Breast epithelium (tissue), 4 donors: ENCODE data around the gene TNFRSF18. TPM values are rescaled to one million over a fixed set of nuclear protein-coding genes. Genes with fewer than 3 reads are reported as not detected.
A peak's percentile ranks its signal among the peaks of the same experiment; 100 is the strongest.

Experiments
- DNase-seq, 2 donors: peaks; one replicate each; pipeline ENCODE4 v3.0.0-alpha.2; 2019; ENCODE audit warnings: low spot score in 2 of 2
- H3K27ac ChIP-seq, 2 donors: fragments of 200-600 bp; sonication (generic) in 1 of 2; one replicate each; pipeline ENCODE4 v1.5.1; 2016 to 2019; ENCODE audit warnings: mild to moderate bottlenecking in 1 of 2
- H3K27me3 ChIP-seq, 2 donors: fragments of 200-600 bp; sonication (generic) in 1 of 2; one replicate each; pipeline versions ENCODE4 v1.5.1 to v1.6.0; 2017 to 2019; ENCODE audit warnings: control low read depth in 1 of 2, mild to moderate bottlenecking in 1 of 2
- H3K36me3 ChIP-seq: fragments of 200-600 bp; one replicate; pipeline ENCODE4 v1.5.1; 2019
- H3K4me1 ChIP-seq, 2 donors: fragments of 200-600 bp; sonication (generic); one replicate each; pipeline ENCODE4 v1.5.1; 2016 to 2019; ENCODE audit warnings: control low read depth in 1 of 2
- H3K4me3 ChIP-seq, 3 donors: fragments of 200-600 bp; sonication (generic); 1 replicate in 2 of 3; 2 replicates in 1 of 3; pipeline ENCODE4 v1.5.1; 2016 to 2019; ENCODE audit warnings: mild to moderate bottlenecking in 3 of 3, moderate library complexity in 2 of 3
- H3K9me3 ChIP-seq, 2 donors: fragments of 200-600 bp; sonication (generic) in 1 of 2; one replicate each; pipeline ENCODE4 v1.5.1; 2016 to 2019; ENCODE audit warnings: control low read depth in 1 of 2
- POLR2A ChIP-seq: fragments of 450-650 bp; IDR thresholded peaks from one replicate; pipeline ENCODE4 v1.6.1; 2016; ENCODE audit warnings: antibody characterized with exemption, mild to moderate bottlenecking, moderate library complexity
- POLR2AphosphoS5 ChIP-seq, 3 donors: sonication (generic); formaldehyde crosslinking; IDR thresholded peaks; one replicate each; pipeline ENCODE4 v1.6.1; 2017; ENCODE audit warnings: antibody characterized with exemption in 3 of 3
- intact Hi-C: fragments of 100-400 bp; cut with DNase I; formaldehyde crosslinking; loops from one replicate; pipeline ENCODE4 v1.15.1; 2023; ENCODE audit warnings: low total_unique reads
- total RNA-seq, 3 donors: library from RNA; depleted of rRNA; stranded (reverse); fragments of >200 nt; gene quantifications; one replicate each; pipeline ENCODE4 v1.1.0, GENCODE V29; 2016
- TF ChIP-seq, protein P1 (sequence below), 3 donors: fragments of 450-650 bp; IDR thresholded peaks; one replicate each; pipeline ENCODE4 v1.5.1; 2016 to 2017; ENCODE audit warnings: antibody characterized with exemption in 3 of 3, mild to moderate bottlenecking in 3 of 3, moderate library complexity in 3 of 3

The TNFRSF18 gene
- total RNA-seq, 3 donors from 2014 or later = 1.9 to 5.9 TPM; not detected in 1

DNA sequence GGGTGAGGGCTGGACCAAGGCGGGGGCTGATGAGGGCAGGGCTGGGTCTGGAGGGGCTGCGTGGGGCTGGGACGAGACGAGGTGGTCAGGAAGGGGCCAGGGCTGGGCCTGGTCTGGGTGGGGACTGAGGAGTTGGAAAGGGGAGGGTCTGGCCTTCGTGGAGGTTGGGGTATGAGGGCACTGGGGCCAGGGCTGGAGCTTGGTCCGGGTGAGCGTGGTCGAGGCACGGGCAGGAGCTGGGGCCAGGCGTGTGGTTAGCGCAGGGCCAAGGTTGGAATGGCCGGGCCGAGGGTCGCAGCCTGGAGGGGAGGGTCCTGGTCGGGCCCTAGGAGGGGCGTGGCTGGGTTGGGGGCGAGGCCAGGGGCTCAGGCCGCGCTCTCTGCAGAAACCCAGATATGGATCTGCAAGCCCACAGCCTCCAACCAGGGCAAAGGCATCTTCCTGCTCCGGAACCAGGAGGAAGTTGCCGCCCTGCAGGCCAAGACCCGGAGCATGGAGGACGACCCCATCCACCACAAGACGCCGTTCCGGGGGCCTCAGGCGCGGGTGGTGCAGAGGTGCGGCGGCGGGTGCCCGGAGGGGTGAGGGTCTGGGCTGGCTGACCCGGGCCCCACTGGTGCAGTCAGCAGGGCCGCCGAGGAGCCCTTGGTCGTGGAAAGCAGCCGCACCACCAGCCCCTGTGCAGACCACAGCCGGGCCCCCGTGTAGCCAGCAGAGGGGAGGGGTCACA, 23.7 kb downstream of the TNFRSF18 start:
- Histone ChIP-seq H3K27ac (peak overlapping the region in 1 of 2 donors; percentile 61), H3K27me3 (no peaks in the 10 kb centered on the region), H3K36me3 (no peaks in the 10 kb centered on the region), H3K4me3 (peak overlapping the region in 1 of 3 donors; percentile 40), H3K4me1 (no peaks in the 10 kb centered on the region), H3K9me3 (no peaks in the 10 kb centered on the region)
- TF ChIP-seq POLR2A (no peak), POLR2AphosphoS5 (IDR thresholded peaks at IDR 0.05) (no peak)
- TF ChIP-seq, protein P1, sequence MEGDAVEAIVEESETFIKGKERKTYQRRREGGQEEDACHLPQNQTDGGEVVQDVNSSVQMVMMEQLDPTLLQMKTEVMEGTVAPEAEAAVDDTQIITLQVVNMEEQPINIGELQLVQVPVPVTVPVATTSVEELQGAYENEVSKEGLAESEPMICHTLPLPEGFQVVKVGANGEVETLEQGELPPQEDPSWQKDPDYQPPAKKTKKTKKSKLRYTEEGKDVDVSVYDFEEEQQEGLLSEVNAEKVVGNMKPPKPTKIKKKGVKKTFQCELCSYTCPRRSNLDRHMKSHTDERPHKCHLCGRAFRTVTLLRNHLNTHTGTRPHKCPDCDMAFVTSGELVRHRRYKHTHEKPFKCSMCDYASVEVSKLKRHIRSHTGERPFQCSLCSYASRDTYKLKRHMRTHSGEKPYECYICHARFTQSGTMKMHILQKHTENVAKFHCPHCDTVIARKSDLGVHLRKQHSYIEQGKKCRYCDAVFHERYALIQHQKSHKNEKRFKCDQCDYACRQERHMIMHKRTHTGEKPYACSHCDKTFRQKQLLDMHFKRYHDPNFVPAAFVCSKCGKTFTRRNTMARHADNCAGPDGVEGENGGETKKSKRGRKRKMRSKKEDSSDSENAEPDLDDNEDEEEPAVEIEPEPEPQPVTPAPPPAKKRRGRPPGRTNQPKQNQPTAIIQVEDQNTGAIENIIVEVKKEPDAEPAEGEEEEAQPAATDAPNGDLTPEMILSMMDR (IDR thresholded peaks at IDR 0.05) = no peak
- intact Hi-C loops = no loop called here
- DNase-seq = no peak

DNA sequence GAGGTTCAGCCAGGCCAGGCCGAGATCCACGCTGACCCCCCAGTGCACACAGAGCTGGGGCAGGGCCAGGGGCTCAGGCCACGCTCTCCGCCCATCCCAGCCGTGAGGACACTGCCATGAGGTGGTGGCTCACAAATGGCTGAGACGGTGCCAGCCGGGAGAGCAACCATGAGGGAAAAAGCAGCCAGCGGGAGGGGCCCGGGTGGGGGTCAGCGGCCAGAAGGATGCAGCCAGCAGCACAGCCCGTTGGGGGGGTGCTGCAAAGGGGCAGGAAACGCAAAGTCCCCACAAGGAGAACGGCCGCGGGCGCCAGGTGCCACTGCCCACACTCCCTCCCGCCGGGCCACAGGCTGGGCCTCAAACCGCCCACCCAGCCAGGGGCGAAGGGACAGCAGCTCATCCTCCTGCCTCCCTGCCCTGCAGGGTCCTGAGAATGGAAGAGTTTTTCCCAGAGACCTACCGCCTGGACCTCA, 24.4 kb downstream of the TNFRSF18 start:
- intact Hi-C loops = no loop called here
- Histone ChIP-seq H3K36me3 (no peaks in the 10 kb centered on the region), H3K4me3 (peak overlapping the region in 1 of 3 donors; percentile 40), H3K27me3 (no peaks in the 10 kb centered on the region), H3K27ac (peak overlapping the region in 1 of 2 donors; percentile 19), H3K4me1 (no peaks in the 10 kb centered on the region), H3K9me3 (no peaks in the 10 kb centered on the region)
- TF ChIP-seq, protein P1 (IDR thresholded peaks at IDR 0.05) = no peak
- TF ChIP-seq POLR2A (no peak), POLR2AphosphoS5 (IDR thresholded peaks at IDR 0.05) (no peak)
- DNase-seq = no peak

DNA sequence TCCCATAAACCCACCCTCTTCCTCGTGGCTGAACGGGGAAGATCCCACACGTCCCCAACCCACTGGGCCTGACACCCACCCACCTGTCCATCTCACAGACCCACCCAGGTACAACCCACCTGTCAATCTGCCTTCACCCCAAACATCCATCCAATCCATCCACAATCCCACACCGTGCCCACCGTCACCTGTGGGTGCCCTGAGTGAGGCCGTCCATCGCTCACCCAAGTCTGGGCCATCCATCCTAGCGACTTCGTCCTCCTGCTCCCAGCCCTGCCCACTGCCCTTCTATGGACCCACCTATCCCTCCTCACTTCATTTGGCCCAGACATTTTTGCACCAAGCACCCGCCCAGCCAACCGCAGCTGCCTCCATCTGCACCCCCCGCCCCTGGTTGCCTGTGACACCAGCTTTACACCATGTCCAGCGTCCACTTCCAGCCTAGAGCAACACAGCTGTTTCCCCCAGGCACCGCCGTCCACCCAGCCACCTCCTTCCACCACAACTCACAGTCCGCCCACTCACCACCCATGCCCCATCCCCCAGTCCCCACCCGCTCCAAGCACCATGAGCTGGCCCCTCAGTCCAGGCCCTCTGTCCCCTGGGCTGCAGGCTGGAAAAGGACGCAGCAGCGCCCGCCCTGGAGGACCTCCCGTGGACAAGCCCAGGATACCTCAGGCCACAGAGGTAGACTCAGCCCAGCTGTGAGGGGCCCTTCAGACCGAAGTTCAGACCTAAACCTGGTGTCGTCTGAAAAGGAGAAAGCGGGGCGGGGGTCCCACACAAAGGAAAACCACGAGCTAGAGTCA, 25.1 kb downstream of the TNFRSF18 start:
- no peaks in the 10 kb centered on the region for H3K27me3 ChIP-seq
- no peak for DNase-seq
- H3K9me3 ChIP-seq = no peaks in the 10 kb centered on the region
- no peak for TF ChIP-seq POLR2A
- TF ChIP-seq, protein P1 (IDR thresholded peaks at IDR 0.05) = no peak
- TF ChIP-seq POLR2AphosphoS5 (IDR thresholded peaks at IDR 0.05) = no peak
- no peak overlapping the region for H3K4me3 ChIP-seq
- intact Hi-C loops = no loop called here
- H3K4me1 ChIP-seq = no peaks in the 10 kb centered on the region
- H3K27ac ChIP-seq = peak overlapping the region in 1 of 2 donors; percentile 19
- H3K36me3 ChIP-seq = no peaks in the 10 kb centered on the region

DNA sequence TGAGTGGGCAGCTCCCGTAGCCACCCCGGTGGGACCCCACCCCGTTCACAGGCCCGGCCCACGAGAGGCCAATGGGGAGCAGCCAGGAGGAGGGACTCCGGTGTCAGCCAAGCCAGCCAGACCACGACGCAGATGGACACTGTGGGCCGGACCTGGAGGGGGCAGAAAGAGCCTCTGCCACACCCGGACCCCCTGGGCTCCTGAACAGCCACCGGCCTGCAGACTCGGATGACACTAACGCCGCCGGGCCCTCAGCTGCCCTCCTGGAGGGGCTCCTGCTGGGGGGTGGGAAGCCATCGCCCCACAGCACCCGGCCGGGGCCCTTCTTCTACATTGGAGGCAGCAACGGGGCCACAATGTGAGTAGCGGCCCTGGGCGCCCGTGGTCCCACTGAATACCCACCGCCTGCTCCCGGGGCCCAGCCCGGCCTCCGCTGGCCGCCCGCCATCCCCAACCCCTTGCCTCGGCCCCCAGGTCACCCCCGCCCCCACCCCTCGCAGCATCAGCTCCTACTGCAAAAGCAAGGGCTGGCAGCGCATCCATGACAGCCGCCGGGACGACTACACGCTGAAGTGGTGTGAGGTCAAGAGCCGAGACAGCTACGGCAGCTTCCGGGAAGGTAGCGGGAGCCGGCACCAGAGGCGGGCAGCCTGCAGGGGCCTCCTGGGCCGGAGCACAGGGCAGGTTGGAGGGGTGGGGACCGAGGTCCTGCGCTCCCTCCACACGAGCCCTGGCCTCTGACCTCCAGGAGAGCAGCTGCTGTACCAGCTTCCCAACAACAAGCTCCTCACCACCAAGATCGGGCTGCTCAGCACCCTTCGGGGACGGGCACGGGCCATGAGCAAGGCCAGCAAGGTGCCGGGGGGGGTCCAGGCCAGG, 26.2 kb downstream of the TNFRSF18 start:
- Histone ChIP-seq H3K27ac (no peak overlapping the region), H3K9me3 (no peaks in the 10 kb centered on the region), H3K36me3 (no peaks in the 10 kb centered on the region), H3K27me3 (no peaks in the 10 kb centered on the region), H3K4me1 (no peaks in the 10 kb centered on the region), H3K4me3 (no peak overlapping the region)
- intact Hi-C loops = no loop called here
- DNase-seq = no peak
- TF ChIP-seq POLR2AphosphoS5 (IDR thresholded peaks at IDR 0.05) (no peak), POLR2A (no peak)
- TF ChIP-seq, protein P1 (IDR thresholded peaks at IDR 0.05) = no peak
